ENCODE measurements around the gene MOB3C.

MOB3C gene

DNA sequence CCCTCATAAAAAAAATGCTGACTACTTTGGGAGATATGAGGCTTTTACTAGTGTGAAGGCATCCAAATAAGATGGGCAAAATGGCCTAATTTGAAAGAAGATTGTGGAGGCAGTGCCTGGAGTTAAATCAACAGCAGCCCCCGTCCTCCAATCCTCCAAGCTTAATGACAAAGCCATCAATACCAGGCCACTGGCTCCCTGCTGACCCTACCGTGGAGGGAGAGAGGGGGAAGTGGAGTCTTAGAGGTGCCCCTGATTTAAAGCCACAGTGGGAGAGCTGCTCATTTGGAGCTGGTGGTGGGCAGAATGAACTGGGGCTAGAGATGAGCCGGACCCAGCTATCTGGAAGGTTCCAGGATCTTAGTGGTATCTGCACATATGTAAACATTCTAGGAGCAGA is 40.8 kb downstream of the MOB3C start:
- H3K27ac ChIP-seq: no peak overlapping the region
- no peak for TF ChIP-seq CTCF (IDR thresholded peaks at IDR 0.05)
- DNase-seq (ENCODE audit: low spot score): no peak

DNA sequence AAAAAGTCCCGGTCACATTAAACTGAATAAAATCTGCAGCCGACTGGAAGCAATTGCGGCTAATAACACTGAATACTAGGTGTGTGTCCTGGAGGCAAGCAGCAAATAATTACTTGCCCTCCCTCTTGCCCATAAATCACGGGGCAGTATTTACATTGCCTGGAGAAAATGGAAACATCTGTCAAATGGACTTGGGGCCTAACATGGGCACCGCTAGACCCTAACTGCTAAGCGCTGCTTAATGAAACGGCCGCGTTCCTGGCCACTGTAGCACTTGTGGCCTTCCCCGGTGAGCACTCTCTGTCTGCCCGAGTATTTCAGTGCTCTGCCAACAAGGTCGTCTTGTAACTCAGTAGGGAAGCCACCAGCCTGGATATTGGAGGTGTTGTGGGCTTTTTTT is 41.3 kb downstream of the MOB3C start:
- H3K27ac ChIP-seq: no peak overlapping the region
- no peak overlapping the region for H3K4me3 ChIP-seq
- DNase-seq (ENCODE audit: low spot score): no peak
- no peak for TF ChIP-seq CTCF (IDR thresholded peaks at IDR 0.05)

More for the DNA sequence above, 40.8 kb downstream of the MOB3C start:
- no peak overlapping the region for H3K4me3 ChIP-seq

DNA sequence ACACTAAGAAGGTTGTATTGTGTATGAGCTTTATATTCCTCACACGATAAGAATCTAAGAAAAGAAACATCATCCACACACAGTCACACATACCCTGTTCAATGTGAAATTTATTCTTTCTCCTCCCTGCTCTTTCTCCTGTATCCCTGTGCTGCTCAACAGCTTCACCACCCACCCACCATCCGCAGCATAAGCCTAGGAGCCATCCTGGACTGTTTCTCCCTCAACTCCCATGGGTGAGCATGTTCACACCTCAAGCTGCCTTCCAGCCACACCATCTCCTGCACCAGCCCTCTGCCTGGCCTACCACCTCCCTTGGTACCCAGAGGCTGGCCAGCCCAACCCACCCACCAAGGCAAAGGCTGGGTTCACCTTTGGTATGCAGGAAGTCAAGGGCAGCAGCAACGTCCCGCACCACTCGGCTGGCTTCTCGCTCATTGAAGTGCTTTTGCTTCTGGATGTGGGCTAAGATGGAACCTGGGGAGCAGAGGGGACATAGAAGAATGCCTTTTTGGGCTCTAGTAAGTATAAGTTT is 44.9 kb downstream of the MOB3C start:
- Histone ChIP-seq H3K27ac (peak overlapping the region in 1 of 2 donors; percentile 45), H3K4me3 (no peak overlapping the region)
- no peak for TF ChIP-seq CTCF (IDR thresholded peaks at IDR 0.05)
- DNase-seq (ENCODE audit: low spot score): no peak

- Histone ChIP-seq H3K27ac (peak overlapping the region in 1 of 2 donors; percentile 8), H3K4me3 (no peak overlapping the region)
- DNase-seq (ENCODE audit: low spot score): no peak
- TF ChIP-seq CTCF (IDR thresholded peaks at IDR 0.05): no peak
These were observed 46.5 kb downstream of the MOB3C start for GRCh38 chr1:46569884-46570725.

DNA sequence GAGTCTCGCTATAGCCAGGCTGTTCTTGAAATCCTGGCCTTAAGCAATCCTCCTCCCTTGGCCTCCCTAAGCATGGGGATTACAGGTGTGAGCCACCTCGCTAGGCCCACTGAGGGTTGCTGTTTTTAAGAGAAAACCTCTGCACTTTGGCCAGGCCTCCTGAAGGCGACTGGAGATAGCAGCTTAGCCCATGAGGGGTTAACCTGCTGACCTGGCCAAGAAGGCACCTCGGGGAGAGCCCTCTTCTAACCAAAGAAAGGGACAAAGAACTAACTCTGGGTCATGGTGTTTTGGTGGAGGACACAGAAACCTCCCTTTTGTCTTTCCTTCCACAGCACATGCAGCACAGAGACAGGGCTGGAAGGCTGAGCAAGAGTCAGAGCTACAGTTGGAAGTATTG is 47.5 kb downstream of the MOB3C start:
- TF ChIP-seq CTCF (IDR thresholded peaks at IDR 0.05): no peak
- Histone ChIP-seq H3K4me3 (no peak overlapping the region), H3K27ac (no peak overlapping the region)
- DNase-seq (ENCODE audit: low spot score): no peak

GRCh38 chr1:46568461-46568891 is 48.1 kb downstream of the MOB3C start:
- H3K4me3 ChIP-seq: no peak overlapping the region
- DNase-seq (ENCODE audit: low spot score): no peak
- TF ChIP-seq CTCF (IDR thresholded peaks at IDR 0.05): no peak
- H3K27ac ChIP-seq: no peak overlapping the region

- DNase-seq (ENCODE audit: low spot score): no peak
- Histone ChIP-seq H3K27ac (no peak overlapping the region), H3K4me3 (no peak overlapping the region)
- TF ChIP-seq CTCF (IDR thresholded peaks at IDR 0.05): no peak
These were observed 53.3 kb downstream of the MOB3C start for GRCh38 chr1:46563341-46563740.
